NCI-H1694 (cell line): Measurements from ENCODE around the gene ABCB4.
A peak's percentile ranks its signal among the peaks of the same experiment; 100 is the strongest.

Experiments used
- DNase-seq: peaks from one replicate; lab custom pipeline; 2025; lab: John Stamatoyannopoulos, UW

Gene ABCB4

DNA sequence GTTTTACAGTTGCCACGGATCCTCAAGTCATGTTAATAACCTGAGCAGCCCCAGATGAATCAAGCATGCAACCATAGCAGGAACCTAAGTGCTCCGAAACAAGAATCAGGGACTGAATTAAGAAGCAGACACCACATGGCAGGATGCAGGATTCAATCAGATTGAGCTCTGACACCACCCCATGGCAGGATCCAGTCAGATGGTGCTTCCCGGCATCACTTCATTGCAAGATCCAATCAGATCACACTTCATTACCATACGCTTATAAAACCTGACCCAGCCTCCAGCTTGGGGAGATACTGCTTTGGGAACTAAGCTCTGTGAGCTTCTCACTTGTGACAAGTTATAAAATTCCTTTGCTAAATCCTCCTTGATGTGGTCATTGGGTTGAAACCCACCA is 55.3 kb downstream of the ABCB4 start:
- DNase-seq: no peak

DNA sequence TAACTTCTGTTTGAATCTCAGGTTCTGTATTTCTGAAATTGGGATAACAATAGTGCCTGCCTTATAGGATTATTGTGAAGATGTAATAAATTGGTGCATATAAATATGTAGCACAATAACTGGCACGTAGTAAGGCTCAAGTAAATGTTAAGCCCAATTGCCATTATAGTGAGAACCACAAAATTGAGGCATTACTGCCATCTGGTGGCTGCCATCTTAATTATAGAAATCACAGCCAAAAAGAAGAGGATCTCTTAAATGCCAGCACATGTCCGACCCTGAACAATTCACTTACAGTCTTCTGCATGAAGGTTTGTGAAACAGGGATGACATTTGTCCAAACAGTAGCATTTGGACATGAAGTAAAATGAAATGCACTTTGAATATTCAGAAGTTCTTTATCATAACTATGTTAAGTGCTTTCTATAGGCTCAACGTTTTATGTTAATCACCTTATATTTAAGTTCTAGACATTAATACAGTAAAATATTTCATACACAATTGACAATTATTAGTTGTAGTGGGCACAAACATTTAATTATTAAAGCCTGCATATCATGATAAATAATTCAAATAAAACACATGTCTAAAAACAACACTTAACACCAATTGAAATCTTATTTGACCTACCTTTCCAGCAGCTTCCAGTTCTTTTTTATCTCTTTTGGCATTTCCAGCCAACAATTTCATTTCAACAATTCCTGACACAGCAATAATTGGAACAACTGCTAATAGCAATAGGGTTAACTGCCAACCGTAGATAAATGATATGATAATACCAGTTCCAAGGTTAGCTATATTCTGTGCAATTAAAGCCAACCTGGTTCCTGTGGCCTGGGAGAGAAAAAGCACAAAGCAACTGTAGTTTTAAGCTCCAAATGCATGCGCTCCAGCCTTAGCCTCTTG is 58.5 kb downstream of the ABCB4 start:
- DNase-seq: peak; percentile 54

DNA sequence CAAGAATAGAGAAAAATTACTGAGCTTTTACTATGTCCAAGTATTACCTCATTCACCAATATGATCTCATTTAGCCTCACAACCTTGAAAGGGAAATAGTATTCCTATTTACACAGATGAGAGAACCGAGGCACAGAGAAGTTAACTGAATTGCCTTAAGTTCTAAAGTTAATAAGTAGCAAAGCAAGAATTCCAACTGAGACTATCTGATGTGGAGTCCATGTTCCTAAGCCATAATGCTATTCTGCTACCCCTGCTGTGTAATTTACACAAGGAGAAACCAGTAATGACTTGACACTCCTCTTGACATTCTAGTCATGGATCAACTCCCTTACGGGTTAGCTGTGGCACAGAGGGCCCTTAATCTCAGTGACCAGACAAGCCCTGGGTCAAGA is 60.7 kb downstream of the ABCB4 start:
- DNase-seq: no peak

GRCh38 chr7:87413951-87414793 is 61.3 kb downstream of the ABCB4 start:
- DNase-seq: no peak

- no peak for DNase-seq
These were observed 62.5 kb downstream of the ABCB4 start for GRCh38 chr7:87413029-87413428.

- no peak for DNase-seq
These were observed 64.3 kb downstream of the ABCB4 start for GRCh38 chr7:87411186-87411585.

GRCh38 chr7:87404674-87405073 is 70.8 kb downstream of the ABCB4 start:
- DNase-seq: no peak

GRCh38 chr7:87398446-87398845 is 77.0 kb downstream of the ABCB4 start:
- DNase-seq: no peak

DNA sequence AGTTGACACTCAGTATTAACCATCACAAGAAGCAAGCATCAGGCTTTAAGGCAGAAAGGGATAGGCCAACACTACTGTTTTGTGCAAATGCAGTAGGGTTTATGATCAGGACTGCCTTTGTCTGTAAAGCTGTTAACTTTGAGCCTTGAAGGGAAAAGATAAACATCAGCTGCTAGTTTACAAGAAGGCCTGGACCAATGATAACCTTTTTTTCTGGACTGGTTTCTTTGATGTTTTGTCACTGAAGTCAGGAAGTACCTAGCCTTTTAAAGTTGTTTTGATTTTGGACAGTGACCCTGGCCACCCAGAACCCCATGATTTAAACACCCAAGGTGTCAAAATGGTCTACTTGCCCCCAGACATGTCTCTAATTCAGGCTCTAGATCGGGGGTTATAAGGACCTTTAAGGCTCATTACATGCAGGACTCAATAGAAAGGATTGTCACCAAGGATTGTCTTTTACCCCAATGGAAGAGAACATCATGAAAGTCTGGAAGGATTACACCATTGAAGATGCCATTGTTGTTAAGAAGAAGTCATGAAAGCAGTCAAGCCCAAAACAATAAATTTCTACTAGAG is 79.9 kb downstream of the ABCB4 start:
- DNase-seq: no peak

GRCh38 chr7:87391020-87391701 is 84.3 kb downstream of the ABCB4 start:
- DNase-seq: no peak

- DNase-seq: no peak
These were observed 94.6 kb downstream of the ABCB4 start for GRCh38 chr7:87380905-87381304.

- no peak for DNase-seq
These were observed 99.6 kb downstream of the ABCB4 start for GRCh38 chr7:87375662-87376435.

DNA sequence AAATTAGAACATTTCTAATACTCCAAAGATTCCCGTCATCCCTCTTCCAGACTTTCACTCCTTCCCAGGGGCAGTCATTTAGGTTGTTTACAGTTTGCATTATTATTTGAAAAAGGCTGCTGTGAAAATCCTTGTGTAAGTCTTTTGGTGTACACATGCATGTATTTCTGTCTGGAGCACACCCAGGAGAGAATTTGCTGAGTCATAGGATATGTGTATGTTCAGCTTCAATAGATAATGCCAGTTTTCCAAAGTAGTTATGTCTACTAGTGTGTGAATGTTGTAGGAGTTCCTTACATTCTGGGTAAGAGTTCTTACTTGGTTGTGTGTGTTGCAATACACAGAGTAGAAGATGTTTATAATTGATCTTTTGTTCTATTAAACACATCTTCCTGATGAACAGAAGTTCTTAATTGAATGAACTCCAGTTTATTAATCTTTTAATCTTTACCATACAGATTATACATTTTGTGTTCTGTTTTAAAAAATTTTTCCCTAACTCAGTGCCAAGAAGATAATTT is 104.8 kb downstream of the ABCB4 start:
- DNase-seq: no peak

DNA sequence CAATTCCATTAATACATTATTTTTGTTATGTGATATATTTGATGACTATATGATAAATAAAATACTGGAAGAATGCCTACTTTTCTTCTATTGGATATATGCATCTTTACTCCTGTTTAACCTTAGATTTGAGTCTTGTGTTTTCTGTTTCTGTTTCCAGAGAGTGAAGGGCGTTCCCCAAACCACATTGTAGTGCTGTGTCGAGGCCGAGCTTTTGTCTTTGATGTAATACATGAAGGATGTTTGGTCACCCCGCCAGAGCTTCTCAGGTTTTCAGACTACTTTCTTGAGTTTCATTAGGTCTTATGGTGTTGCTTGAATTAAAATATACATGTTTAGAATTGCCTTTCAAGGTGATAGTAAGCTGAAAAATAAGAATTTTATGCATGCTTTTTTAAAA is 106.3 kb downstream of the ABCB4 start:
- DNase-seq: no peak

GRCh38 chr7:87364246-87364645 is 111.2 kb downstream of the ABCB4 start:
- DNase-seq: no peak

DNA sequence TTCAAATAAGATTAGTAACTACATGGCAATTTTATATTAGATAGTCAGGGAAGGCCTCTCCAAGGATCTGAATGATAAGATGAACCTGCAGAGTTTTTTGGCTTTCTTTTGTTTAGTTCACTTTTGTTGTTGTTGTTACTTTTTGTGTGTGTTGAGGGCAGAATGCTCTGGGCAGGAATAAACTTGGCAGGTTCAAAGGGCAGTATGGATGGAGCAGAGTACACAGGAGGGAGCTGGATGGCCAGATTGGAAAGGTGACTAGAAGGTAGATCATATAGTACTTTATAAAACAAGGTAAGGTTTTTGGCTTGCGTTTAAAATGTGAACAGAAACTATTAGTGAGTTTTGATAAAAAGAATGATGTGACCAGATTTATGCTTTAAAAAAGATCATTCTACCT is 112.1 kb downstream of the ABCB4 start:
- no peak for DNase-seq

DNA sequence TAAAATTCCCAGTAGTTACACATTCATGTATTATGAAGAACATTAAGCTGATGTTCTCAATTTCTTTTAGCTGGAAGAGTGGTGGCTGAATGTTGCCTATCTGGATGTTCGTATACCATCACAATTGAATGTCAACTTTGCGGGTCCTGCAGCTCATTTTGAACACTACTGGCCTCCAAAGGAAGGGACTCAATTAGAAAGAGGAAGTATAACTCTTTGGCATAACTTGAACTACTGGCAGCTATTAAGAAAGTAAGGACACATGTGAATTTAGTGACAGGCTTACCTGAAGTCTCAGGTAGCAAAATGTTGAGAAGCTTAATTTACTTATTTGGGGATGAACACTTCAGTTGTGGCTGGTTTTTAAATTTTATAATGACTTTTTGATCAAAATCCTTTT is 114.2 kb downstream of the ABCB4 start:
- no peak for DNase-seq

DNA sequence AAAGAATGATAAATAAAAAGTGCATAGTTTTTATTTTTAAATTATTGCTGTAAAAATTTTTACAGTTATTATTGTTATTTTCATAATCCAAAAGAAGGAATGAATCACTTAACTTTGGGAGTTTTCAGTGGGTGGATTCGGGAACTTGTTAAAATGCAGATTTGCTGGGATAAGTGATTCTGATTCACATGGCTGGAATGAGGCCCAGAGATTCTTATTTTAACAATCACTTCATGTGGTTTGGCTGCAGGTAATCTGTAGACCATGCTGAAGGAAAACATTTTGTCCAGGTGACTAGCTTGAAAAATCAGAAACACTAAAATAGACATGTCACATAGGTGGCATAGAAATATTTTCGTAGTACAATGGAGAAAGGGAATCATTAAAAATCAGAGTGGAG is 116.1 kb downstream of the ABCB4 start:
- DNase-seq: no peak

DNA sequence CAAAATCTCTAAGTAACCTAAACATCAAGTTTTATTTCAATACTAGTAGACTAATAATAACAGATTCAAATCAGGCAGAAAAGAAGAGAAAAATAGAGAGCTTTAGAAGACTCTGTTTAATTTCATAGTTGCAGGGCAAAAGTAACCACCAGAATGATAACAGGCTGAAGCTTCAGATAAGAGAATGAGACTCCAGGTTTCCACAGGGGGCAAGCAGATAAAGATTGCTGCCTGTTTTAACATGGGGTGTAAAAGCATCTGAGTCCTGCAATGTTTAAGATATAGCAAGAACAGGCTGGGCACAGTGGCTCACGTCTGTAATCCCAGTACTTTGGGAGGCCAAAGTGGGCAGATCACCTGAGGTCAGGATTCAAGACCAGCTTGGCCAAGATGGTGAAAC is 119.0 kb downstream of the ABCB4 start:
- no peak for DNase-seq

DNA sequence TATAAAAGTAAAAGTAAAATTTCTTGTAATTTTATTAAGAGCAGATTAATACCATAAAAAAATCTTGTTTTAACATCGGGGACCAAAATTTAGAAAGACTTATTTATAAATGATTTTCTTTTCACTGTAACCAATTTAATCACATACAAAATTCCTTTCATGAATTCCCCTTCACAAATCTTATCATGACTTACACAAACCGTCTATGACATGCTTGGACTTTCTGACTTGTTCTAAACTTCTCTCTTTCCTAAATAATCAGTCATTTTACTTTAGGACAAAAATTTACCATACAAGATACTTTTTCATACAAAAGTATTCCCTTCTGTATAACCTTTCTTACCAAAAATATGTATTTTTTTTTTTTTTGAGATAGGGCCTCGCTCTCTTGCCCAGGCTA is 120.7 kb downstream of the ABCB4 start:
- peak; percentile 6 for DNase-seq
